B cell (primary cell): Measurements from ENCODE around the gene NOXA1. TPM values are rescaled to one million over a fixed set of nuclear protein-coding genes. Genes with fewer than 3 reads are reported as not detected.

Source experiments
- ATAC-seq: fragments of 200-7000 bp; cut with Tn5 transposase; one replicate; pipeline ENCODE4 v1.10.0; 2021; ENCODE audit warnings: low read depth, mild to moderate bottlenecking, moderate number of reproducible peaks, moderate library complexity
- CTCF ChIA-PET: fragments of 350-600 bp; sonication (Branson Sonifier 250); formaldehyde crosslinking; loops from one replicate; lab custom pipeline; 2021; ENCODE audit warnings: antibody characterized with exemption, inconsistent platforms; lab: Charles Lee
- POLR2A ChIA-PET: fragments of 350-600 bp; sonication (Branson Sonifier 250); formaldehyde crosslinking; loops from one replicate; lab custom pipeline; 2021; ENCODE audit warnings: antibody characterized with exemption; lab: Charles Lee
- DNase-seq: peaks from one replicate; pipeline ENCODE4 v3.0.0; 2013
- H2AFZ ChIP-seq: 2 replicates; pipeline ENCODE4 v1.6.1; 2012; ENCODE audit warnings: mild to moderate bottlenecking, low read depth, low read length; ENCODE audit not compliant: insufficient read depth, poor library complexity, severe bottlenecking
- H3K27ac ChIP-seq, 2 donors: 1 replicate in 1 of 2; 2 replicates in 1 of 2; pipeline ENCODE4 v1.5.1; 2012 to 2013; ENCODE audit warnings: low read length in 2 of 2, mild to moderate bottlenecking in 2 of 2, moderate library complexity in 1 of 2
- H3K27me3 ChIP-seq, 4 experiments: fragments of 200-600 bp in 1 of 4; sonication (generic) in 1 of 4; replicated peaks in 1 of 4; 1 replicate in 2 of 4; 2 replicates in 2 of 4; pipeline versions ENCODE4 v1.6.1 to v1.7.0; 2013 to 2016; ENCODE audit warnings: low read length in 3 of 4, mild to moderate bottlenecking in 2 of 4, mixed read lengths in 1 of 4, moderate library complexity in 1 of 4; ENCODE audit not compliant: insufficient read depth in 4 of 4, control insufficient read depth in 3 of 4; ENCODE audit errors: control extremely low read depth in 1 of 4
- H3K36me3 ChIP-seq, 2 experiments: replicated peaks in 1 of 2; 1 replicate in 1 of 2; 2 replicates in 1 of 2; pipeline versions ENCODE4 v1.6.1 to v1.7.1; 2013; ENCODE audit warnings: low read length in 1 of 2; ENCODE audit not compliant: insufficient read depth in 2 of 2, control insufficient read depth in 1 of 2; ENCODE audit errors: control extremely low read depth in 1 of 2, extremely low read depth in 1 of 2
- H3K4me1 ChIP-seq, 2 donors: fragments of 200-600 bp in 1 of 2; sonication (generic) in 1 of 2; 1 replicate in 1 of 2; 2 replicates in 1 of 2; pipeline versions ENCODE4 v1.5.1 to v1.6.1; 2013 to 2017; ENCODE audit warnings: low read length in 2 of 2; ENCODE audit not compliant: control insufficient read depth in 2 of 2, insufficient read depth in 2 of 2
- H3K4me2 ChIP-seq: replicated peaks from 2 replicates; pipeline ENCODE3; 2012; ENCODE audit warnings: mild to moderate bottlenecking, low read depth, low read length; ENCODE audit not compliant: poor library complexity, severe bottlenecking
- H3K4me3 ChIP-seq, 5 experiments: fragments of 200-600 bp in 1 of 5; sonication (generic) in 1 of 5; 1 replicate in 3 of 5; 2 replicates in 2 of 5; pipeline versions ENCODE4 v1.5.1 to v1.7.0; 2011 to 2016; ENCODE audit warnings: low read length in 4 of 5, mild to moderate bottlenecking in 4 of 5, low read depth in 2 of 5, control low read depth in 1 of 5, moderate library complexity in 1 of 5; ENCODE audit not compliant: insufficient read depth in 1 of 5; ENCODE audit errors: control extremely low read depth in 1 of 5, extremely low read depth in 1 of 5
- H3K79me2 ChIP-seq: fragments of 200-600 bp; sonication (generic); one replicate; pipeline ENCODE4 v1.6.0; 2016; ENCODE audit warnings: low read length; ENCODE audit not compliant: control insufficient read depth, insufficient read depth
- H3K9ac ChIP-seq: fragments of 200-600 bp; sonication (generic); 2 replicates; pipeline ENCODE4 v1.6.1; 2017; ENCODE audit warnings: mild to moderate bottlenecking, low read length, moderate library complexity
- H3K9me3 ChIP-seq, 3 donors: one replicate each; pipeline versions ENCODE4 v1.6.1 to v1.7.1; 2013; ENCODE audit warnings: low read length in 2 of 3; ENCODE audit not compliant: control insufficient read depth in 2 of 3, insufficient read depth in 1 of 3; ENCODE audit errors: control extremely low read depth in 1 of 3
- H4K20me1 ChIP-seq: 2 replicates; pipeline ENCODE4 v1.6.0; 2012; ENCODE audit warnings: mild to moderate bottlenecking, low read length; ENCODE audit not compliant: insufficient read depth, control insufficient read depth, poor library complexity, severe bottlenecking
- H3K27ac Mint-ChIP-seq: one replicate; pipeline ENCODE4 v1.8.0; 2021; ENCODE audit warnings: mixed read lengths
- H3K27me3 Mint-ChIP-seq: one replicate; pipeline ENCODE4 v1.8.0; 2021; ENCODE audit warnings: mixed read lengths
- H3K4me1 Mint-ChIP-seq: one replicate; pipeline ENCODE4 v1.8.0; 2021; ENCODE audit warnings: mixed read lengths
- H3K4me3 Mint-ChIP-seq: one replicate; pipeline ENCODE4 v1.8.0; 2021; ENCODE audit warnings: mixed read lengths
- H3K9me3 Mint-ChIP-seq: one replicate; pipeline ENCODE4 v1.8.0; 2022; ENCODE audit warnings: mixed read lengths; ENCODE audit not compliant: insufficient read depth
- CTCF ChIP-seq: fragments of 200-600 bp; IDR thresholded peaks from one replicate; pipeline ENCODE4 v1.8.0; 2022; ENCODE audit warnings: antibody characterized with exemption, mild to moderate bottlenecking
- EZH2 ChIP-seq: IDR thresholded peaks from 2 replicates; pipeline ENCODE4 v1.6.1; 2012; ENCODE audit warnings: borderline replicate concordance, low read depth, mild to moderate bottlenecking, moderate library complexity, low read length; ENCODE audit not compliant: insufficient read depth, poor library complexity, severe bottlenecking
- WGBS: methylation state at CpG from one replicate; pipeline ENCODE4 v1.1.5; 2013; ENCODE audit warnings: missing lambda C conversion rate; ENCODE audit not compliant: insufficient coverage; 5-methylcytosine and 5-hydroxymethylcytosine counted together
- intact Hi-C: fragments of 100-400 bp; cut with micrococcal nuclease; formaldehyde crosslinking; loops from one replicate; pipeline ENCODE4 v1.10.0; 2022
- polyA plus RNA-seq: library from polyadenylated mRNA; depleted of rRNA; stranded (reverse); fragments of >200 nt; gene quantifications from 2 replicates; pipeline ENCODE4 v1.2.3, GENCODE V29; 2012
- total RNA-seq, 2 donors: library from RNA; stranded (reverse); fragments of 120-200 nt in 1 of 2; gene quantifications; 1 replicate in 1 of 2; 2 replicates in 1 of 2; pipeline versions ENCODE4 v1.2.3 to v1.2.4, GENCODE V29; 2013 to 2022

Gene NOXA1
- total and polyA plus RNA-seq, 2 donors (not counting 1 experiment from before 2014, with no cell fraction given): 5.7 to 7.7 TPM

DNA sequence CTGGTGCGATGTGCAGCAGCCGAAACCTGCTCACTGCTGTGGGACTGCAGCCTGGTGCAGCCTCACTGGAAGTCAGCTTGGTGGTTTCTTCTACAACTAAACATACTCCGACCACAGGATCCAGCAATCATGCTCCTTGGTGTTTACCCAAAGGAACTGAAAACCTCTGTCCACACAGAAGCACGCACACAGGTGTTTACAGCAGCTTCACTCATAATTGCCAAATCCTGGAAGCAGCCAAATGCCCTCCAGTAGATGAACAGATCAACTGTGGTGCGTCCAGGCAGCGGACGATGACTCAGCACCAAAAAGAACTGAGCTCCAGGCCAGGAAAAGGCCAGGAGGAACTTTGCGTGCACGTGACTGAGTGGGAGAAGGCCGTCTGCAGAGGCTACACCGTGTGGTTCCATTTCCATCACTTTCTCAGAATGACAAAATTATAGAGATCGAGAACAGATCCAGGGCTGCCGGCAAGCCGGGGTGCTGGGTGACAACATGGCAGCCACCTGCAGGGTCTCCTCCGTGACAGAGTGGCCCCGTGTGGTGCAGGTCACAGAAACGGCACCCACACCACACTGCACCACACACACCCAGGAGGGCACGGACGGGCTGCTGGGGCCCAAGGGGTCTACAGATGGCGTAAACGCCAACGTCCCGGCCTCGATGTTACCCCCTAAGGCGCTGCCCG, 59.0 kb downstream of the NOXA1 start:
- Histone ChIP-seq H3K36me3 (no peaks in the 10 kb centered on the region), H3K4me1 (no peaks in the 10 kb centered on the region), H3K4me3 (no peak overlapping the region), H3K27ac (no peak overlapping the region), H2AFZ (no peak overlapping the region), H4K20me1 (no peaks in the 10 kb centered on the region), H3K79me2 (no peaks in the 10 kb centered on the region), H3K4me2 (no peak overlapping the region), H3K9ac (no peak overlapping the region), H3K27me3 (no peaks in the 10 kb centered on the region), H3K9me3 (no peaks in the 10 kb centered on the region)
- no peak for TF ChIP-seq EZH2
- no peak for TF ChIP-seq CTCF
- H3K9me3 Mint-ChIP-seq: no peaks in the 10 kb centered on the region
- intact Hi-C loops: no loop called here
- no peak overlapping the region for H3K27ac Mint-ChIP-seq
- CTCF ChIA-PET: no interaction called here
- H3K4me3 Mint-ChIP-seq: no peak overlapping the region
- DNase-seq (no peak), ATAC-seq (no peak)
- no peaks in the 10 kb centered on the region for H3K27me3 Mint-ChIP-seq
- POLR2A ChIA-PET: no interaction called here
- H3K4me1 Mint-ChIP-seq: no peaks in the 10 kb centered on the region
- WGBS: 53% methylated on average over 18 of the region's 26 CpGs

Other genes with a start within 250 kb of the NOXA1 start
- 121 and 129 TPM in 2 replicates for gene ANAPC2, start 234.8 kb upstream of the NOXA1 start, total RNA-seq
- 127 and 138 TPM in 2 replicates for gene ANAPC2, start 234.8 kb upstream of the NOXA1 start, polyA plus RNA-seq
- 52.9 and 53.6 TPM in 2 replicates for gene SSNA1, start 234.7 kb upstream of the NOXA1 start, total RNA-seq
- 99.0 and 129 TPM in 2 replicates for gene SSNA1, start 234.7 kb upstream of the NOXA1 start, polyA plus RNA-seq
- 16.3 and 19.3 TPM in 2 replicates for gene TPRN, start 222.7 kb upstream of the NOXA1 start, total RNA-seq
- 5.7 and 6.4 TPM in 2 replicates for gene TPRN, start 222.7 kb upstream of the NOXA1 start, polyA plus RNA-seq
- gene TMEM203, start 217.7 kb upstream of the NOXA1 start, total RNA-seq: 35.7 and 38.0 TPM in 2 replicates
- gene TMEM203, start 217.7 kb upstream of the NOXA1 start, polyA plus RNA-seq: 16.1 and 20.6 TPM in 2 replicates
- gene NDOR1, start 217.7 kb upstream of the NOXA1 start, total RNA-seq: 37.3 and 40.9 TPM in 2 replicates
- gene NDOR1, start 217.7 kb upstream of the NOXA1 start, polyA plus RNA-seq: 36.4 and 37.6 TPM in 2 replicates
- gene RNF208, start 201.2 kb upstream of the NOXA1 start, total RNA-seq: 1.1 and 1.4 TPM in 2 replicates
- gene RNF208, start 201.2 kb upstream of the NOXA1 start, polyA plus RNA-seq: 0.97 and 1.1 TPM in 2 replicates
- 0.22 and 0.32 TPM in 2 replicates for gene CYSRT1, start 198.2 kb upstream of the NOXA1 start, total RNA-seq
- gene CYSRT1, start 198.2 kb upstream of the NOXA1 start, polyA plus RNA-seq: 0.51 and 0.68 TPM in 2 replicates
- not detected in 2 replicates for gene RNF224, start 195.9 kb upstream of the NOXA1 start, total RNA-seq
- not detected in 2 replicates for gene RNF224, start 195.9 kb upstream of the NOXA1 start, polyA plus RNA-seq
- not detected in 2 replicates for gene SLC34A3, start 192.5 kb upstream of the NOXA1 start, total RNA-seq
- gene SLC34A3, start 192.5 kb upstream of the NOXA1 start, polyA plus RNA-seq: not detected in 2 replicates
- 110 and 111 TPM in 2 replicates for gene TUBB4B, start 182.1 kb upstream of the NOXA1 start, total RNA-seq
- 245 and 261 TPM in 2 replicates for gene TUBB4B, start 182.1 kb upstream of the NOXA1 start, polyA plus RNA-seq
- not detected in 2 replicates for gene STPG3, start 172.1 kb upstream of the NOXA1 start, total RNA-seq
- gene STPG3, start 172.1 kb upstream of the NOXA1 start, polyA plus RNA-seq: not detected in 2 replicates
- 55.8 and 56.9 TPM in 2 replicates for gene NELFB, start 168.1 kb upstream of the NOXA1 start, total RNA-seq
- gene NELFB, start 168.1 kb upstream of the NOXA1 start, polyA plus RNA-seq: 47.1 and 53.7 TPM in 2 replicates
- gene TOR4A, start 145.7 kb upstream of the NOXA1 start, total RNA-seq: 12.7 and 15.3 TPM in 2 replicates
- 6.0 and 8.3 TPM in 2 replicates for gene TOR4A, start 145.7 kb upstream of the NOXA1 start, polyA plus RNA-seq
- gene NRARP, start 121.1 kb upstream of the NOXA1 start, total RNA-seq: 11.4 and 11.5 TPM in 2 replicates
- gene NRARP, start 121.1 kb upstream of the NOXA1 start, polyA plus RNA-seq: 4.3 and 5.7 TPM in 2 replicates
- gene EXD3, start 231 bp upstream of the NOXA1 start, total RNA-seq: 23.7 and 25.1 TPM in 2 replicates
- gene EXD3, start 231 bp upstream of the NOXA1 start, polyA plus RNA-seq: 21.3 and 22.5 TPM in 2 replicates
- gene ENTPD8, start 18.0 kb downstream of the NOXA1 start, total RNA-seq: not detected in 2 replicates
- not detected in 2 replicates for gene ENTPD8, start 18.0 kb downstream of the NOXA1 start, polyA plus RNA-seq
- gene NSMF, start 35.9 kb downstream of the NOXA1 start, total RNA-seq: 28.7 and 35.7 TPM in 2 replicates
- 59.4 and 82.1 TPM in 2 replicates for gene NSMF, start 35.9 kb downstream of the NOXA1 start, polyA plus RNA-seq
- gene PNPLA7, start 127.0 kb downstream of the NOXA1 start, total RNA-seq: 18.7 and 22.6 TPM in 2 replicates
- 29.9 and 30.8 TPM in 2 replicates for gene PNPLA7, start 127.0 kb downstream of the NOXA1 start, polyA plus RNA-seq
- 70.9 and 74.9 TPM in 2 replicates for gene MRPL41, start 128.5 kb downstream of the NOXA1 start, total RNA-seq
- 54.6 and 59.2 TPM in 2 replicates for gene MRPL41, start 128.5 kb downstream of the NOXA1 start, polyA plus RNA-seq
- 64.7 and 69.1 TPM in 2 replicates for gene DPH7, start 155.5 kb downstream of the NOXA1 start, total RNA-seq
- 93.8 and 105 TPM in 2 replicates for gene DPH7, start 155.5 kb downstream of the NOXA1 start, polyA plus RNA-seq
- 24.1 and 25.5 TPM in 2 replicates for gene ZMYND19, start 167.1 kb downstream of the NOXA1 start, total RNA-seq
- 21.9 and 22.0 TPM in 2 replicates for gene ZMYND19, start 167.1 kb downstream of the NOXA1 start, polyA plus RNA-seq
- gene ARRDC1, start 182.3 kb downstream of the NOXA1 start, total RNA-seq: 89.2 and 96.6 TPM in 2 replicates
- gene ARRDC1, start 182.3 kb downstream of the NOXA1 start, polyA plus RNA-seq: 227 and 258 TPM in 2 replicates
- 394 and 411 TPM in 2 replicates for gene EHMT1, start 195.6 kb downstream of the NOXA1 start, total RNA-seq
- gene EHMT1, start 195.6 kb downstream of the NOXA1 start, polyA plus RNA-seq: 92.1 and 101 TPM in 2 replicates